PC-3 (cell line): ENCODE results near the gene DRGX. TPM values are rescaled to one million over a fixed set of nuclear protein-coding genes. Genes with fewer than 3 reads are reported as not detected.

Source experiments
- ATAC-seq: fragments of 200-7000 bp; cut with Tn5 transposase; 2 replicates; pipeline ENCODE4 v1.9.1; 2020; ENCODE audit warnings: mild to moderate bottlenecking, moderate library complexity
- BruUV-seq: library from RNA; stranded (reverse); fragments of 400-500 nt; replicated peaks from 2 replicates; lab custom pipeline; 2021; lab: Mats Ljungman, UMichigan
- CTCF ChIA-PET: fragments of 300-600 bp; sonication (Branson Sonifier 250); formaldehyde crosslinking; loops from one replicate; lab custom pipeline; 2022; ENCODE audit warnings: antibody characterized with exemption; lab: Charles Lee
- POLR2A ChIA-PET: fragments of 300-600 bp; sonication (Branson Sonifier 250); formaldehyde crosslinking; loops from one replicate; lab custom pipeline; 2022; ENCODE audit warnings: antibody characterized with exemption; ENCODE audit not compliant: unreplicated experiment; lab: Charles Lee
- DNase-seq: peaks from one replicate; pipeline ENCODE4 v3.0.0-alpha.2; 2015
- H2AFZ ChIP-seq: fragments of 300-600 bp; sonication (generic); 2 replicates; pipeline ENCODE4 v1.6.0; 2016; ENCODE audit warnings: antibody characterized with exemption, low read length
- H3F3A ChIP-seq: fragments of 300-600 bp; sonication (generic); one replicate; pipeline ENCODE4 v1.6.0; 2017; ENCODE audit warnings: antibody characterized with exemption, low read length, control low read depth, mild to moderate bottlenecking; ENCODE audit not compliant: unreplicated experiment
- H3K27ac ChIP-seq: fragments of 300-600 bp; sonication (generic); 2 replicates; pipeline ENCODE4 v1.5.1; 2016; ENCODE audit warnings: mild to moderate bottlenecking, low read length
- H3K27me3 ChIP-seq: fragments of 300-600 bp; sonication (generic); 2 replicates; pipeline ENCODE4 v1.6.1; 2016; ENCODE audit warnings: low read length, mixed read lengths
- H3K36me3 ChIP-seq: fragments of 300-600 bp; sonication (generic); 2 replicates; pipeline ENCODE4 v1.6.1; 2016; ENCODE audit warnings: low read depth, mixed run types, low read length, mixed read lengths
- H3K4me1 ChIP-seq: fragments of 300-600 bp; sonication (generic); 2 replicates; pipeline ENCODE4 v1.5.1; 2016; ENCODE audit warnings: low read length; ENCODE audit not compliant: insufficient read depth
- H3K4me2 ChIP-seq: fragments of 300-600 bp; sonication (generic); 2 replicates; pipeline ENCODE4 v1.6.0; 2016; ENCODE audit warnings: low read length
- H3K4me3 ChIP-seq: fragments of 300-600 bp; sonication (generic); 2 replicates; pipeline ENCODE4 v1.5.1; 2016; ENCODE audit warnings: mild to moderate bottlenecking, low read length, mixed read lengths
- H3K79me2 ChIP-seq: fragments of 300-600 bp; sonication (generic); 2 replicates; pipeline ENCODE4 v1.6.1; 2017; ENCODE audit warnings: low read length, mixed read lengths
- H3K9ac ChIP-seq: fragments of 300-600 bp; sonication (generic); 2 replicates; pipeline ENCODE4 v1.6.0; 2016; ENCODE audit warnings: mild to moderate bottlenecking, low read length
- H3K9me2 ChIP-seq: fragments of 300-600 bp; sonication (generic); replicated peaks from 2 replicates; pipeline ENCODE4 v1.6.1; 2016; ENCODE audit warnings: mixed run types, low read length, mixed read lengths
- H3K9me3 ChIP-seq: fragments of 300-600 bp; sonication (generic); 2 replicates; pipeline ENCODE4 v1.6.1; 2016; ENCODE audit warnings: low read length, mixed read lengths
- H4K20me1 ChIP-seq: fragments of 300-600 bp; sonication (generic); 2 replicates; pipeline ENCODE4 v1.6.1; 2016; ENCODE audit warnings: low read length, mixed read lengths
- EZH2 ChIP-seq: fragments of 300-600 bp; sonication (generic); IDR thresholded peaks from one replicate; pipeline ENCODE4 v1.6.1; 2017; ENCODE audit warnings: antibody characterized with exemption, mild to moderate bottlenecking, low read length; ENCODE audit not compliant: unreplicated experiment
- EZH2phosphoT487 ChIP-seq: fragments of 300-600 bp; sonication (generic); IDR thresholded peaks from 2 replicates; pipeline ENCODE4 v1.6.1; 2018; ENCODE audit warnings: mild to moderate bottlenecking, antibody characterized with exemption, low read length, borderline replicate concordance
- intact Hi-C: fragments of 100-400 bp; cut with micrococcal nuclease; formaldehyde crosslinking; loops from 2 replicates; pipeline ENCODE4 v1.9.0; 2023
- total RNA-seq: library from RNA; depleted of rRNA; stranded (reverse); fragments of >200 nt; gene quantifications from 2 replicates; pipeline ENCODE4 v1.2.3, GENCODE V29; 2014
- TF ChIP-seq, protein P1 (sequence below): fragments of 300-600 bp; sonication (generic); conservative IDR thresholded peaks from 2 replicates; pipeline ENCODE4 v1.5.1; 2017; ENCODE audit warnings: antibody characterized with exemption, low read depth, mild to moderate bottlenecking, low read length

Gene DRGX
- total RNA-seq, 1 experiment from 2014 or later, result 0.33 TPM

DNA sequence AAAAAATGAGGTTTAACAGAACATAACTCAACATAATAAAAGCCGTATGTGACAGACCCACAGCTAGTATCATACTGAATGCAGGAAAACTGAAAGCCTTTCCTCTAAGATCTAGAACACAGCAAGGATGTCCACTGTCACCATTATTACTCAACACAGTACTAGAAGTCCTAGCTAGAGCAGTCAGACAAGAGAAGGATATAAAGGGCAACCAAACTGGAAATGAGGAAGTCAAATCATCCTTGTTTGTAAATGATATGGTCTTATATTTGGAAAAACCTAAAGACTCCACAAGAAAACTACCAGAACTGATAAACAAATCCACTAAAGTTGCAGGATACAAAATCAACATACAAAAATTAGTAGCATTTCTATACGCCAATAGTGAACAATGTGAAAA, 51.0 kb downstream of the DRGX start:
- Histone ChIP-seq H3F3A (no peaks in the 10 kb centered on the region), H4K20me1 (no peaks in the 10 kb centered on the region), H3K4me1 (no peaks in the 10 kb centered on the region), H3K36me3 (no peaks in the 10 kb centered on the region), H3K9me2 (no peaks in the 10 kb centered on the region), H3K79me2 (no peaks in the 10 kb centered on the region), H3K27ac (no peak overlapping the region), H3K9ac (no peak overlapping the region), H2AFZ (no peak overlapping the region), H3K4me3 (no peak overlapping the region), H3K4me2 (no peak overlapping the region), H3K27me3 (peaks cover 33% of the 10 kb centered on the region; the same call in 1 of the 2 replicates), H3K9me3 (no peaks in the 10 kb centered on the region)
- ChIA-PET CTCF (no interaction called here), POLR2A (no interaction called here)
- DNase-seq (no peak), ATAC-seq (no peak)
- TF ChIP-seq EZH2, result no peak
- intact Hi-C loops, result no loop called here
- BruUV-seq, result no TSS peak

DNA sequence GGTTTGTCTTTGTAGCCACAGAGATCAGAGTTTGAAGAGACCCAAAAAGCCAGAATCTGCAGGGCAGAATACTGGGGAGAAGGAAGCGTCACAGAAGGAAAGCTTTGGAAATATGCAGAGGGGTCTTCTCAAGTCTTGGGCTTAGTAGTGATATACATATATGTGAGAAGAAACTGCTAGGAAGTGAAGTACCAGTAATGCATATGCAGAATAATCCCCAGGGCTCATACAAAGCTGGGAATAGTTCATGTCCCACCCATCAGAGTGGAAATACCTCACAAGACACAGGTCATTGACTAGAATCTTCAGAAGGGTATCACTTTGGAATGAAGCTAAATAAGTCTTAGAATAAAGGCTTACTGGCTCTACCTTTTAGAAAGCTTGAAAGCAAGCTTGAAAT, 57.3 kb downstream of the DRGX start:
- H3K36me3 ChIP-seq, result no peaks in the 10 kb centered on the region
- H4K20me1 ChIP-seq, result no peaks in the 10 kb centered on the region
- no peak overlapping the region for H3K4me2 ChIP-seq
- DNase-seq, result no peak
- POLR2A ChIA-PET, result no interaction called here
- CTCF ChIA-PET, result no interaction called here
- no peak overlapping the region for H2AFZ ChIP-seq
- H3F3A ChIP-seq, result no peaks in the 10 kb centered on the region
- H3K9me3 ChIP-seq, result no peaks in the 10 kb centered on the region
- no peak overlapping the region for H3K9ac ChIP-seq
- intact Hi-C loops, result no loop called here
- no TSS peak for BruUV-seq
- H3K9me2 ChIP-seq, result no peaks in the 10 kb centered on the region
- peaks cover 49% of the 10 kb centered on the region for H3K27me3 ChIP-seq
- TF ChIP-seq EZH2 (no peak), EZH2phosphoT487 (no peak)
- TF ChIP-seq, protein P1, sequence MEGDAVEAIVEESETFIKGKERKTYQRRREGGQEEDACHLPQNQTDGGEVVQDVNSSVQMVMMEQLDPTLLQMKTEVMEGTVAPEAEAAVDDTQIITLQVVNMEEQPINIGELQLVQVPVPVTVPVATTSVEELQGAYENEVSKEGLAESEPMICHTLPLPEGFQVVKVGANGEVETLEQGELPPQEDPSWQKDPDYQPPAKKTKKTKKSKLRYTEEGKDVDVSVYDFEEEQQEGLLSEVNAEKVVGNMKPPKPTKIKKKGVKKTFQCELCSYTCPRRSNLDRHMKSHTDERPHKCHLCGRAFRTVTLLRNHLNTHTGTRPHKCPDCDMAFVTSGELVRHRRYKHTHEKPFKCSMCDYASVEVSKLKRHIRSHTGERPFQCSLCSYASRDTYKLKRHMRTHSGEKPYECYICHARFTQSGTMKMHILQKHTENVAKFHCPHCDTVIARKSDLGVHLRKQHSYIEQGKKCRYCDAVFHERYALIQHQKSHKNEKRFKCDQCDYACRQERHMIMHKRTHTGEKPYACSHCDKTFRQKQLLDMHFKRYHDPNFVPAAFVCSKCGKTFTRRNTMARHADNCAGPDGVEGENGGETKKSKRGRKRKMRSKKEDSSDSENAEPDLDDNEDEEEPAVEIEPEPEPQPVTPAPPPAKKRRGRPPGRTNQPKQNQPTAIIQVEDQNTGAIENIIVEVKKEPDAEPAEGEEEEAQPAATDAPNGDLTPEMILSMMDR, result no peak
- H3K4me3 ChIP-seq, result no peak overlapping the region
- H3K27ac ChIP-seq, result no peak overlapping the region
- no peaks in the 10 kb centered on the region for H3K4me1 ChIP-seq
- no peaks in the 10 kb centered on the region for H3K79me2 ChIP-seq
- ATAC-seq, result no peak

DNA sequence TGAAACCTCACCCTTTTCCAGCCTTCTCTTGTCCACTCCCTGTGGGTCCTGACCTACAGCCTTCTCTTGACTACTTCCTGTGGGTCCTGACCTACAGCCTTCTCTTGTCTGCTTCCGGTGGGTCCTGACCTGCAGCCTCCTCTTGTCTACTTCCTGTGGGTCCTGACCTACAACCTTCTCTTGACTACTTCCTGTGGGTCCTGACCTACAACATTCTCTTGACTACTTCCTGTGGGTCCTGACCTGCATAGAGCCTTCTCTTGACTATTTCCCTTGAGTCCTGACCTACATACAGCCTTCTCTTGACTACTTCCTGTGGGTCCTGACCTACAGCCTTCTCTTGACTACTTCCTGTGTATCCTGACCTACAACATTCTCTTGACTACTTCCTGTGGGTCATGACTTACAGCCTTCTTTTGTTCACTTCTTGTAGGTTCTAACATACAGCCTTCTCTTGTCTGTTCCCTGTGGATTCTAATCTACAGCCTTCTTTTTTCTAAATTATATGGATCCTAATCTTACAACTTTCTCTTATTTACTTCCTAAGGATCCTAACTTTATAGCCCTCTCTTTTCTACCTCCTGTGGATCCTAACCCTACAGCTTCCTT, 60.4 kb downstream of the DRGX start:
- no peak for ATAC-seq
- Histone ChIP-seq H3K27ac (no peak overlapping the region), H3K79me2 (no peaks in the 10 kb centered on the region), H3K4me2 (no peak overlapping the region), H3K36me3 (no peaks in the 10 kb centered on the region), H3K9me2 (no peaks in the 10 kb centered on the region), H3K4me3 (no peak overlapping the region), H3K27me3 (peaks cover 57% of the 10 kb centered on the region), H3F3A (no peaks in the 10 kb centered on the region), H3K9me3 (no peaks in the 10 kb centered on the region), H4K20me1 (no peaks in the 10 kb centered on the region), H3K4me1 (no peaks in the 10 kb centered on the region), H2AFZ (no peak overlapping the region), H3K9ac (no peak overlapping the region)
- ChIA-PET POLR2A (no interaction called here), CTCF (no interaction called here)
- BruUV-seq, result no TSS peak
- intact Hi-C loops, result no loop called here
- DNase-seq, result no peak
- TF ChIP-seq EZH2phosphoT487 (no peak), EZH2 (no peak)
- TF ChIP-seq, protein P1, result no peak
